Prostate gland (tissue), 2 donors: ENCODE measurements around the gene OVOL1.

Experiments used
- POLR2A ChIP-seq: fragments of 450-650 bp; IDR thresholded peaks from one replicate; pipeline ENCODE4 v1.6.1; 2016; ENCODE audit warnings: antibody characterized with exemption, mild to moderate bottlenecking
- POLR2AphosphoS5 ChIP-seq: sonication (generic); formaldehyde crosslinking; IDR thresholded peaks from one replicate; pipeline ENCODE4 v1.6.1; 2017; ENCODE audit warnings: antibody characterized with exemption
- TF ChIP-seq, protein P1 (sequence below), 4 experiments: fragments of 200-600 bp in 2 of 4; fragments of 450-650 bp in 2 of 4; sonication (generic) in 2 of 4; IDR thresholded peaks; 1 replicate in 3 of 4; 2 replicates in 1 of 4; pipeline ENCODE4 v1.5.1; 2016 to 2019; ENCODE audit warnings: antibody characterized with exemption in 4 of 4, mild to moderate bottlenecking in 2 of 4, moderate library complexity in 2 of 4

DNA sequence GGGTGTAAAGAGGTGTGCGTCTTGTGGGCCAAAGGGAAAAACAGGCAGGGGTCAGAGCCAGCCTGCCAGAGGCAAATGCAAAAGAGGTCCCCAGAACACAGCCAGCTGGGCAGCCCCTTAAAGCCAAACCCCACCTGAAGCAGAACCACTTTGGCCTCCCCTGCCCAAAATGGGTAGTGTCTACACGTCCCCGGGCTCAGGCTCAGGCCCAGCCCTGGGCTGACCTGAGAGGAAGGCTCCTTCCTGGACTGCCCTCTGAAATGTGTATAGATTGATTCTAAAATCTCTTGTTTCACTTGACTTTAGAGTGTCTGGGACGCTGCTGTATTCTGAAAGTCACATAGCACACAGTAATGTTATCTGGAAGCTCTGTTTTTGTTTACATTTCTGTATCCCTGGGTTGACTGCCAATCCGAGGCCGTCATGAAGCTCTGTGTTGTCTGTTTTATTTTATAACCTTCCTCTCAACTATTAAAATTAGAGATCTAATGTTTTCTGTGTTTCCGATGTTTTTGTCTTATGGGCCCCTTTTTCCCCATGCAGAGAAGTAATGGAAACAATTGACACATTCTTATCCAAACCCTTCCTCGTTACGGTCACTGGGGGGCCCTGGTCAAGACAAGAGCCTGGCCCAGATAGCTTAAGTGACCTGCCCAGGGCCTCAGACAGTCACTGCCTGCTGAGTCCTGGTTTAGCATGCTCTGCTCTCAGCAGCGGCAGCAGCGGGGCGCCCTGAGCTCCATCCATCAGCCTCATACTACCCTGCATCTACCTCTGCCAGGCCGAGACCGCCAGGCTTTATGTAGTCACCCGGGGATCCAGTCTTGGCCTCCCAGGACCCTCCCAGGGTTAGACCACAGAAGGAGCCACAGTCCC lies 10.1 kb downstream of the OVOL1 start:
- TF ChIP-seq, protein P1, sequence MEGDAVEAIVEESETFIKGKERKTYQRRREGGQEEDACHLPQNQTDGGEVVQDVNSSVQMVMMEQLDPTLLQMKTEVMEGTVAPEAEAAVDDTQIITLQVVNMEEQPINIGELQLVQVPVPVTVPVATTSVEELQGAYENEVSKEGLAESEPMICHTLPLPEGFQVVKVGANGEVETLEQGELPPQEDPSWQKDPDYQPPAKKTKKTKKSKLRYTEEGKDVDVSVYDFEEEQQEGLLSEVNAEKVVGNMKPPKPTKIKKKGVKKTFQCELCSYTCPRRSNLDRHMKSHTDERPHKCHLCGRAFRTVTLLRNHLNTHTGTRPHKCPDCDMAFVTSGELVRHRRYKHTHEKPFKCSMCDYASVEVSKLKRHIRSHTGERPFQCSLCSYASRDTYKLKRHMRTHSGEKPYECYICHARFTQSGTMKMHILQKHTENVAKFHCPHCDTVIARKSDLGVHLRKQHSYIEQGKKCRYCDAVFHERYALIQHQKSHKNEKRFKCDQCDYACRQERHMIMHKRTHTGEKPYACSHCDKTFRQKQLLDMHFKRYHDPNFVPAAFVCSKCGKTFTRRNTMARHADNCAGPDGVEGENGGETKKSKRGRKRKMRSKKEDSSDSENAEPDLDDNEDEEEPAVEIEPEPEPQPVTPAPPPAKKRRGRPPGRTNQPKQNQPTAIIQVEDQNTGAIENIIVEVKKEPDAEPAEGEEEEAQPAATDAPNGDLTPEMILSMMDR (IDR thresholded peaks at IDR 0.05), result no peak
- TF ChIP-seq POLR2A (no peak), POLR2AphosphoS5 (peak; percentile 15)
